ENCODE measurements around the gene RAD51B.

RAD51B gene

GRCh38 chr14:68486033-68486732 is 666.6 kb downstream of the RAD51B start:
- DNase-seq (ENCODE audit: low read depth in 3 of 3): no peak

GRCh38 chr14:68486809-68487208 is 667.2 kb downstream of the RAD51B start:
- DNase-seq (ENCODE audit: low read depth in 3 of 3): no peak

- DNase-seq (ENCODE audit: low read depth in 3 of 3): no peak
These were observed 668.4 kb downstream of the RAD51B start for GRCh38 chr14:68487805-68488590.

GRCh38 chr14:68491793-68492192 is 672.2 kb downstream of the RAD51B start:
- DNase-seq (ENCODE audit: low read depth in 3 of 3): no peak

- DNase-seq (ENCODE audit: low read depth in 3 of 3): no peak
These were observed 673.0 kb downstream of the RAD51B start for GRCh38 chr14:68492381-68493151.

GRCh38 chr14:68493152-68493911 is 673.8 kb downstream of the RAD51B start:
- DNase-seq (ENCODE audit: low read depth in 3 of 3): no peak

- DNase-seq (ENCODE audit: low read depth in 3 of 3): no peak
These were observed 675.8 kb downstream of the RAD51B start for GRCh38 chr14:68495101-68496039.

- DNase-seq (ENCODE audit: low read depth in 3 of 3): no peak
These were observed 677.4 kb downstream of the RAD51B start for GRCh38 chr14:68497011-68497410.

- DNase-seq (ENCODE audit: low read depth in 3 of 3): no peak
These were observed 679.9 kb downstream of the RAD51B start for GRCh38 chr14:68499451-68499850.

- no peak for DNase-seq (ENCODE audit: low read depth in 3 of 3)
These were observed 681.6 kb downstream of the RAD51B start for GRCh38 chr14:68501171-68501570.

- no peak for DNase-seq (ENCODE audit: low read depth in 3 of 3)
These were observed 682.1 kb downstream of the RAD51B start for GRCh38 chr14:68501614-68502052.

GRCh38 chr14:68502230-68502629 is 682.7 kb downstream of the RAD51B start:
- no peak for DNase-seq (ENCODE audit: low read depth in 3 of 3)

GRCh38 chr14:68503186-68503825 is 683.7 kb downstream of the RAD51B start:
- DNase-seq (ENCODE audit: low read depth in 3 of 3): no peak

- no peak for DNase-seq (ENCODE audit: low read depth in 3 of 3)
These were observed 685.3 kb downstream of the RAD51B start for GRCh38 chr14:68504861-68505260.

- DNase-seq (ENCODE audit: low read depth in 3 of 3): no peak
These were observed 686.6 kb downstream of the RAD51B start for GRCh38 chr14:68506021-68506644.

- DNase-seq (ENCODE audit: low read depth in 3 of 3): peak in 1 of 3 experiments; percentile 2
These were observed 687.3 kb downstream of the RAD51B start for GRCh38 chr14:68506645-68507419.

- DNase-seq (ENCODE audit: low read depth in 3 of 3): no peak
These were observed 688.0 kb downstream of the RAD51B start for GRCh38 chr14:68507544-68508081.

- no peak for DNase-seq (ENCODE audit: low read depth in 3 of 3)
These were observed 689.0 kb downstream of the RAD51B start for GRCh38 chr14:68508581-68508980.
